ENCODE results near the gene GDF15. TPM values are rescaled to one million over a fixed set of nuclear protein-coding genes. Genes with fewer than 3 reads are reported as not detected.
"Not testable (repeated sequence)": the region's sequence is repeated elsewhere in the genome, so short reads cannot be mapped to it uniquely, and the experiment has no call there.

The GDF15 gene
- total RNA-seq, 4 donors from 2014 or later = 0.76 to 2.3 TPM; not detected in 2

DNA sequence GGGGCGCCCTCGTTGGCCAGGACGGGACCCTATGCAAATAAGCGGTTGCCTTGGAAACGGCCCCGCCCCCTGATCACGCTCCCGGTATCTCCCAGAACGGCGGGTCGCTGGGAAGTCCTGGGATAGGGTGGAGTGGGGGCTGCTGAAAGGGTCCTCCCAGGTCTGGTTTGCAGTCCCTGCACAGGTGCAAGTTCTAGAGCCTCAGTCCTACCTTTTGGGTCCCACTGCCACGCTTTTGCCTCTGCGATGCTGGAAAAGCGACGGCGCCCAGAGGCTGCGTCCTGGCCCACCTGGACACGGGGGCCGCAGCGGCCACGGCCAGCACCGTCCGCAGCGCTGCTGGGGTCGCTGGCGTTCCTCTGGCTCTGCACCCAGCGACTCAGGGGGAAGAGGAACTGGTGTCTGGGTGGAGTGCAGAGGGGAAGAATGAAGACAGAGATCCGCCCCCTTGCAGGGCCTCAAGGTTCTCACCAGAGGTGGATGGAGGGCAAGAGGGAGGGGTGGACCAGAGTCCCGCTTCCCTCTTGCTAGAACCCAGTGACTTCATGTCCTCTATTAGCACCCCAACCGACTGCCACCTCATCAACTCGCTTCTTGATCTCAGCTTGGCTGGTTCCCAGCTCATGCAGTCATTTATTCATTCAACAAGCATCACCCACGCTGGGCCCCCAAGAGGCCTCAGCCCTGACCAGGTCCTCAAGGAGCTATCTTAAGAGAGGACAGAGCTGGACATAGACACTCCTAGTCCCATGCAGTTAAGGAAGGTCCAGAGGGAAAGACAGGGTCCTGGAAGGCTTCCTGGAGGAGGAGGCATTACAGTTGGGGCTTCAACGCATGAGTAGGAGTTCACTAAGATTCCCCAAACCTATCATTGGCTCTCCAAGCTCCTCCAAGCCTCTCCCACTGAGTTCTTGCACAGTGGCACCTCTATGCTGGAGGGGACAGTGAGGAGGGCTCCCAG, 11.6 kb downstream of the GDF15 start, which contains the start of gene LRRC25:
TSS of gene LRRC25 (minus strand) at position 381 of the 961 bp plus-strand sequence. CDS start 659 bp downstream, outside the sequence.
- H3K27ac ChIP-seq = peak within 1 kb of the TSS in 2 of 4 donors; percentile 11 to 25
- WGBS, 2 donors = 10 to 20% methylated on average over 4 to 10 of the region's 33 CpGs
- intact Hi-C loops (cut with DNase I) = no loop called here
- no peak for DNase-seq
- H3K4me3 ChIP-seq = peak within 1 kb of the TSS in 3 of 4 donors; percentile 10 to 52 (median 35)
- H3K4me1 ChIP-seq = peaks cover 0 to 43% (median 10%) of the 10 kb centered on the region in 3 donors
- peaks cover 0 to 31% (median 2%) of the 10 kb centered on the region in 4 donors for H3K27me3 ChIP-seq
- TF ChIP-seq POLR2A (IDR thresholded peaks at IDR 0.05) (peak in 2 of 4 donors; percentile 54 to 59), CTCF (IDR thresholded peaks at IDR 0.05) (no peak)
- no peaks in the 10 kb centered on the region for H3K36me3 ChIP-seq
- no peaks in the 10 kb centered on the region for H3K9me3 ChIP-seq

GRCh38 chr19:18399008-18399407, 13.1 kb downstream of the GDF15 start:
- H3K36me3 ChIP-seq = no peaks in the 10 kb centered on the region
- H3K4me1 ChIP-seq = peaks cover 0 to 43% (median 10%) of the 10 kb centered on the region in 3 donors
- H3K27ac ChIP-seq = no peak overlapping the region
- WGBS, 2 donors = 17 to 31% methylated on average over 5 to 6 of the region's 6 CpGs
- DNase-seq = no peak
- H3K4me3 ChIP-seq = no peak overlapping the region
- intact Hi-C loops (cut with DNase I) = no loop called here
- no peaks in the 10 kb centered on the region for H3K9me3 ChIP-seq
- H3K27me3 ChIP-seq = peaks cover 0 to 31% (median 2%) of the 10 kb centered on the region in 4 donors
- TF ChIP-seq POLR2A (IDR thresholded peaks at IDR 0.05) (no peak), CTCF (IDR thresholded peaks at IDR 0.05) (peak in 1 of 6 experiments; percentile 7)

DNA sequence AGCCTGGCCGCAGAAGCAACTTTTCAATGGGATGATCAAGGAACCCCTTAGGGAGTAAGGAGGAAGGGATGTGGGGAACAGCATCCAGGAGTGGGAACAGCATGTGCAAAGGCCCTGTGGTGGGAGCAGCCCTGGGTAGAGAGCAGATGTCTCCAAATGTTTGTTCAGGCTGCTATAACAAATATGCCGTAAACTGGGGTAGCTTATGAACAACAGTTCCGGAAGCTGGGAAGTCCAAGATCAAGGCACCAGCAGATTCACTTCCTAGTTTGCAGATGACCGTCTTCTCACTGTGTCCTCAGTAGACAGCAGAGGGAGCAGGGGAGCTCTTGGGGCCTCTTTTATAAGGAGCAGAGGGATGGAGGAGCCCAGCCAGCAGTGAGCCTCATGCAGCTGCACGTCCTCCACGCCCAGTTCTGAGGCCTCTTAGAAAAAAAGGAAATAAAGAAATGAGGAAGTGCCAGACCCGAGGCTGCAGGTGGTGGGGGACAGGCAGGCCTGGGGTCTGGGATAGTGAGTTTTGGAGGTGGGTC, 15.7 kb downstream of the GDF15 start:
- intact Hi-C loops (cut with DNase I) = no loop called here
- DNase-seq = no peak
- H3K4me1 ChIP-seq = peaks cover 0 to 41% (median 9%) of the 10 kb centered on the region in 3 donors
- H3K9me3 ChIP-seq = no peaks in the 10 kb centered on the region
- 37 to 100% methylated on average over 1 to 6 of the region's 7 CpGs for WGBS, 2 donors
- no peak overlapping the region for H3K4me3 ChIP-seq
- peaks cover 0 to 18% (median 2%) of the 10 kb centered on the region in 4 donors for H3K27me3 ChIP-seq
- H3K36me3 ChIP-seq = no peaks in the 10 kb centered on the region
- peak overlapping the region in 3 of 4 donors; percentile 34 to 59 (median 45) for H3K27ac ChIP-seq
- TF ChIP-seq CTCF (IDR thresholded peaks at IDR 0.05) (peak in 4 of 6 experiments; percentile 9 to 47 (median 23)), POLR2A (IDR thresholded peaks at IDR 0.05) (peak in 1 of 4 donors; percentile 13)

DNA sequence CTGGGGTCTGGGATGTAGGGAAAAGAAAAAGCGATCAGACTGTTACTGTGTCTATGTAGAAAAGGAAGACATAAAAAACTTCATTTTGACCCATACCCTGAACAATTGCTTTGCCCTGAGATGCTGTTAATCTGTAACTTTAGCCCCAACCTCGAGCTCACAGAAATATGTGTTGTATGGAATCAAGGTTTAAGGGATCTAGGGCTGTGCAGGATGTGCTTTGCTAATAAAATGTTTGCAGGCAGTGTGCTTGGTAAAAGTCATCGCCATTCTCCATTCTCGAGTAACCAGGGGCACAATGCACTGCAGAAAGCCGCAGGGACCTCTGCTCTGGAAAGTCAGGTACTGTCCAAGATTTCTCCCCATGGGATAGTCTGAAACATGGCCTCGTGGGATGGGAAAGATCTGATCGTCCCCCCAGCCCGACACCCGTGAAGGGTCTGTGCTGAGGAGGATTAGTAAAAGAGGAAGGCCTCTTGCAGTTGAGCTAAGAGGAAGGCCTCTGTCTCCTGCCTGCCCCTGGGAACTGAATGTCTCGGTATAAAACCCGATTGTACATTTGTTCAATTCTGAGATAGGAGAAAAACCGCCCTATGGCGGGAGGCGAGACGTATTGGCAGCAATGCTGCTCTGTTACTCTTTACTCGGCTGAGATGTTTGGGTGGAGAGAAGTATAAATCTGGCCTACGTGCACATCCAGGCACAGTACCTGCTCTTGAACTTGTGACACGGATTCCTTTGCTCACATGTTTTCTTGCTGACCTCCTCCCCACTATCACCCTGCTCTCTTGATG, 16.7 kb downstream of the GDF15 start:
- Histone ChIP-seq H3K27ac (peak overlapping the region in 2 of 4 donors; percentile 45 to 59), H3K4me1 (peaks cover 0 to 31% (median 6%) of the 10 kb centered on the region in 3 donors)
- intact Hi-C loops (cut with DNase I); H3K4me3 ChIP-seq; DNase-seq; H3K27me3 ChIP-seq; H3K36me3 ChIP-seq; H3K9me3 ChIP-seq: not testable (repeated sequence)
- peak in 1 of 4 donors; percentile 9 for TF ChIP-seq POLR2A (IDR thresholded peaks at IDR 0.05)
- 72 to 79% methylated on average over 16 to 17 of the region's 18 CpGs for WGBS, 2 donors

DNA sequence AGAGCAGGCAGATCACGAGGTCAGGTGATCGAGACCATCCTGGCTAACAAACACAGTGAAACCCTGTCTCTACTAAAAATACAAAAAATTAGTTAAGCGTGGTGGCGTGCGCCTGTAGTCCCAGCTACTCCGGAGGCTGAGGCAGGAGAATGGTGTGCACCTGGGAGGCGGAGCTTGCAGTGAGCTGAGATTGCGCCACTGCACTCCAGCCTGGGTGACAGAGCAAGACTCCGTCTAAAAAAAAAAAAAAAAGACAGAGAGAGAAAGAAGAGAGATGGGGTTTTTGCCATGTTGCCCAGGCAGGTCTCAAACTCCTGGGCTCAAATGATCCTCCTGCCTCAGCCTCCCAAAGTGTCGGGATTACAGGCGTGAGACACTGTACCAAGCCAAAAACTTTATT, 19.8 kb downstream of the GDF15 start:
- 81 to 86% methylated on average over 8 to 11 of the region's 11 CpGs for WGBS, 2 donors
- peaks cover 0 to 20% (median 0%) of the 10 kb centered on the region in 3 donors for H3K4me1 ChIP-seq
- H3K27me3 ChIP-seq; H3K9me3 ChIP-seq; H3K4me3 ChIP-seq; intact Hi-C loops (cut with DNase I); H3K36me3 ChIP-seq; DNase-seq; H3K27ac ChIP-seq: not testable (repeated sequence)

All from esophagus squamous epithelium (tissue), 5 donors.